Measurements from ENCODE around the gene PRPSAP1. TPM values are rescaled to one million over a fixed set of nuclear protein-coding genes. Genes with fewer than 3 reads are reported as not detected.
"Not testable (repeated sequence)": the region's sequence is repeated elsewhere in the genome, so short reads cannot be mapped to it uniquely, and the experiment has no call there.

Gene PRPSAP1
- total RNA-seq, 1 experiment from 2014 or later: 77.5 TPM

DNA sequence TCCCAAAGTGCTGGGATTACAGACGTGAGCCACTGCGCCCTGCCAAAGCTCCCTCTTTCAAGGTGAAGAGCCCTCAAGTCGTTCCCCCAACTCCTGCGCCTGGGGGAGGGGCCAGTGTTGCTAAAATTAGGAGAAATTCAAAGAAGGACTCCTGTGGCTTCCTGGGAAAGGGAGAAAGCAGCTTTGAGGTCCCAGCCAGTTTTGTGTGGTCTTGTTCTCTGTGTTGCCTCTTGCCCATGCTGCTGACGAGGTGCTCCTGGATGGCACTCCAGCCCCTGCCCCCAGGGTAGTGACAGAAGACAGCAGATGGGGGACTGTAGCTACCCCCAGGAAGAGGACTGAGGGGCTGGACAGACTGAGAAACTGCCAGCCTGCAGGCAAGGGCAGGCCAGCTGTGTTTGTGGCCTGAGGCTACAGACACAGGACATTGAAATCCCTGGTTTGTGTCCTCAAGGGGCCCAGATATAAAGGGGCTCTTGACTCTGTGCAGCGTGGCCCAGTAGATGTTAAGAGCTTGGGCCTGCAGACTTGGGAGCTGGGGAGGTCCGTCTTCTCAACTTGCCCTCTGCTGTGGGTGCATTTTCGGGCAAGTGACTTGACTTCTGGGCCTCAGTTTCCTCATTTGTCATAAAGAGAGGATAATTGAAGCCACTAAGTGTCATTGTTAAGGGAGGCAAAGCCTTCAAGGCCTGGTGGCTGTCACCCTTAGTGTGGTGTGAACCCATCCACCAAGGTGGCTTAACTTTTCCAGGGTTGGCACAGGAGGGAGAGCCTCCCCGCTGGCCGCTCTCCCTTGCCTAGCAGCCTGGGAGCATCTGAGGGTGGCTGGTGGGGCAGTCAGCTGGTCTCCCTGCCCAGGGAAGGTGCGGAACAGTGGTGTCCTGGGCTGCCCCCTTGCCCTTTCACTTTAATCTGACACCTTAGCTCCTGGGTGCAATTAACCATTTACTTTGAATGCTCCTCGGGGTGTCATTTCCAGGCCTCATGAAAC lies 84.4 kb downstream of the PRPSAP1 start:
- Histone ChIP-seq H3K4me3 (ENCODE audit: low read depth, low read length, poor library complexity, severe bottlenecking) (no peak overlapping the region), H3K9me3 (ENCODE audit: low read depth, low read length, poor library complexity, severe bottlenecking) (no peaks in the 10 kb centered on the region), H3K27me3 (replicated peaks; ENCODE audit: insufficient read depth, low read depth, low read length, poor library complexity) (no peaks in the 10 kb centered on the region), H3K36me3 (ENCODE audit: insufficient read depth, low read length, poor library complexity, severe bottlenecking) (peaks cover 10% of the 10 kb centered on the region), H3K4me1 (ENCODE audit: insufficient read depth, low read length, poor library complexity, severe bottlenecking) (peaks cover 29% of the 10 kb centered on the region), H3K27ac (ENCODE audit: low read depth, low read length, poor library complexity, severe bottlenecking) (peak overlapping the region; percentile 44)
- POLR2A ChIA-PET (ENCODE audit: low non-redundant PET): no interaction called here
- no peak for DNase-seq (ENCODE audit: low spot score)
- CTCF ChIA-PET: interaction anchor here (1.8 kb wide), 1 partner anchor 10 kb away, joined by 4 read pairs; no protein-coding TSS in a partner anchor
- intact Hi-C loops (cut with micrococcal nuclease; ENCODE audit: unreplicated experiment): no loop called here
- no peak for TF ChIP-seq EZH2 (IDR thresholded peaks at IDR 0.05; ENCODE audit: borderline replicate concordance, low read depth, low read length, poor library complexity, severe bottlenecking)
- TF ChIP-seq, protein P1, sequence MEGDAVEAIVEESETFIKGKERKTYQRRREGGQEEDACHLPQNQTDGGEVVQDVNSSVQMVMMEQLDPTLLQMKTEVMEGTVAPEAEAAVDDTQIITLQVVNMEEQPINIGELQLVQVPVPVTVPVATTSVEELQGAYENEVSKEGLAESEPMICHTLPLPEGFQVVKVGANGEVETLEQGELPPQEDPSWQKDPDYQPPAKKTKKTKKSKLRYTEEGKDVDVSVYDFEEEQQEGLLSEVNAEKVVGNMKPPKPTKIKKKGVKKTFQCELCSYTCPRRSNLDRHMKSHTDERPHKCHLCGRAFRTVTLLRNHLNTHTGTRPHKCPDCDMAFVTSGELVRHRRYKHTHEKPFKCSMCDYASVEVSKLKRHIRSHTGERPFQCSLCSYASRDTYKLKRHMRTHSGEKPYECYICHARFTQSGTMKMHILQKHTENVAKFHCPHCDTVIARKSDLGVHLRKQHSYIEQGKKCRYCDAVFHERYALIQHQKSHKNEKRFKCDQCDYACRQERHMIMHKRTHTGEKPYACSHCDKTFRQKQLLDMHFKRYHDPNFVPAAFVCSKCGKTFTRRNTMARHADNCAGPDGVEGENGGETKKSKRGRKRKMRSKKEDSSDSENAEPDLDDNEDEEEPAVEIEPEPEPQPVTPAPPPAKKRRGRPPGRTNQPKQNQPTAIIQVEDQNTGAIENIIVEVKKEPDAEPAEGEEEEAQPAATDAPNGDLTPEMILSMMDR (conservative IDR thresholded peaks at IDR 0.05; ENCODE audit: low read depth, low read length): no peak
- BruUV-seq (replicated peaks): no TSS peak

DNA sequence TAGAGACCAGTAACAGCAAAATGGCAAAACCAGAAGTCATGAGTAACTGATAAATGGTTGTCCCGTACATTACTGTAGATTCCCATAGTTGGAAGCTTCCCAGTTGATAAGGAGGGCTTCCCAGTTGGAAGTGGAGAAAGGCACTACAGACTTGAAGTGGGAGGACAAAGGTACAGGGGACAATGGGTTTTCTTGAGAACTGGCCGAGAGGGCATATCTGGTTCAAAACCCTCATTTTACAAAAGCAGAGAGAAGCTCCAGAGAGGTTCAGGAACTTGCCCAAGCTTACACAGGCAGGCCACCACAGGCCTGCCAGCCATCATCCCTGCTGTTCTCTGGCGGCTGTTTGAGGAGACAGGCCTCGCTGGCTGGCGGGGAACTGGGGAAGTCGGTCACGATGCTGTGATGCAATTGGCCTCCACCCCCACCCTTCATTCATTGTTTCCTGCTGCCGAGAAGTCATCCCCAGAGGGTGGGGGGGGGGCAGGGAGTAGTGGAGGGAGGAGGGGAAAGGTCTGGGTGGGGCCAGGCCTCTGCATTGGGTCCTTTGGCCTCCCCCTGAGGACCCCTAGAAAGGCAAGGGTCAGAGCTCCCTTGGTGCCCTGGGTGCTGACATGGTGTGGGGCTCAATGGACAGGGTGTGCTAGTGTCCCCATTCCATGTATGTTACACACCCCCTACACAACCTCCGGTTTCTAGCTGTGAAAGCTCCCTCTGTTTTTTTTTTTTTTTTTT lies 85.5 kb downstream of the PRPSAP1 start:
- H3K4me3 ChIP-seq (ENCODE audit: low read depth, low read length, poor library complexity, severe bottlenecking): no peak overlapping the region
- TF ChIP-seq EZH2 (IDR thresholded peaks at IDR 0.05; ENCODE audit: borderline replicate concordance, low read depth, low read length, poor library complexity, severe bottlenecking): no peak
- TF ChIP-seq, protein P1 (conservative IDR thresholded peaks at IDR 0.05; ENCODE audit: low read depth, low read length): no peak
- DNase-seq (ENCODE audit: low spot score): peak; percentile 75
- BruUV-seq (replicated peaks): TSS peak; percentile 84
- CTCF ChIA-PET: interaction anchor here (0.6 to 1.0 kb wide), 3 partner anchors 86 to 269 kb away, joined by 3 to 7 read pairs (median 3); no protein-coding TSS in a partner anchor
- H3K27me3 ChIP-seq (replicated peaks; ENCODE audit: insufficient read depth, low read depth, low read length, poor library complexity): no peaks in the 10 kb centered on the region
- no peaks in the 10 kb centered on the region for H3K9me3 ChIP-seq (ENCODE audit: low read depth, low read length, poor library complexity, severe bottlenecking)
- peak overlapping the region; percentile 44 for H3K27ac ChIP-seq (ENCODE audit: low read depth, low read length, poor library complexity, severe bottlenecking)
- POLR2A ChIA-PET (ENCODE audit: low non-redundant PET): interaction anchor here (0.7 kb wide), 1 partner anchor 363 kb away, joined by 3 read pairs; the partner anchor contains the start of gene MRPL38
- peaks cover 31% of the 10 kb centered on the region for H3K4me1 ChIP-seq (ENCODE audit: insufficient read depth, low read length, poor library complexity, severe bottlenecking)
- intact Hi-C loops (cut with micrococcal nuclease; ENCODE audit: unreplicated experiment): no loop called here
- H3K36me3 ChIP-seq (ENCODE audit: insufficient read depth, low read length, poor library complexity, severe bottlenecking): peaks cover 10% of the 10 kb centered on the region

DNA sequence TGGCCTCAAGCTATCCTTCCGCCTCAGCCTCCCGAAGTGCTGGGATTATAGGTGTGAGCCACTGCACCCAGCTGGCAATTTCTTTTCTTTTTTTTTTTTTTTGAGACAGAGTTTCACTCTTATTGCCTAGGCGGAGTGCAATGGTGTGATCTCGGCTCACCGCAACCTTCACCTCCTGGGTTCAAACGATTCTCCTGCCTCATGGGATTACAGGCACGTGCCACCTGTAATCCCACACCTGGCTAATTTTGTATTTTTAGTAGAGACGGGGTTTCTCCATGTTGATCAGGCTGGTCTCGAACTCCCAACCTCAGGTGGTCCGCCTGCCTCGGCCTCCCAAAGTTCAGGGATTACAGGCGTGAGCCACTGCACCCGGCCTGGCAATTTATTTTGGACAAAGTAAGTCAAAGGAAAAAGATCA lies 86.1 kb downstream of the PRPSAP1 start:
- H3K4me3 ChIP-seq (ENCODE audit: low read depth, low read length, poor library complexity, severe bottlenecking); H3K9me3 ChIP-seq (ENCODE audit: low read depth, low read length, poor library complexity, severe bottlenecking); intact Hi-C loops (cut with micrococcal nuclease; ENCODE audit: unreplicated experiment); POLR2A ChIA-PET (ENCODE audit: low non-redundant PET); DNase-seq (ENCODE audit: low spot score); H3K36me3 ChIP-seq (ENCODE audit: insufficient read depth, low read length, poor library complexity, severe bottlenecking); H3K27me3 ChIP-seq (replicated peaks; ENCODE audit: insufficient read depth, low read depth, low read length, poor library complexity): not testable (repeated sequence)
- CTCF ChIA-PET: interaction anchor here (1.0 kb wide), 1 partner anchor 86 kb away, joined by 3 read pairs; no protein-coding TSS in a partner anchor
- TSS peak; percentile 38 for BruUV-seq (replicated peaks)
- Histone ChIP-seq H3K27ac (ENCODE audit: low read depth, low read length, poor library complexity, severe bottlenecking) (peak overlapping the region; percentile 44), H3K4me1 (ENCODE audit: insufficient read depth, low read length, poor library complexity, severe bottlenecking) (peaks cover 31% of the 10 kb centered on the region)
